Endothelial cell of umbilical vein (primary cell): ENCODE data around the gene SEC31A.

Source experiments
- EZH2 ChIP-seq: IDR thresholded peaks from 2 replicates; pipeline ENCODE4 v1.6.1; 2012; ENCODE audit warnings: borderline replicate concordance, low read depth, mild to moderate bottlenecking, moderate library complexity, low read length, inconsistent platforms; ENCODE audit not compliant: severe bottlenecking
- FOS ChIP-seq: IDR thresholded peaks from 2 replicates; pipeline ENCODE4 v1.6.1; 2011; ENCODE audit warnings: mild to moderate bottlenecking, low read length, moderate library complexity, borderline replicate concordance; ENCODE audit not compliant: insufficient read depth
- GATA2 ChIP-seq: IDR thresholded peaks from 2 replicates; pipeline ENCODE4 v1.7.0; 2011; ENCODE audit warnings: low read depth, mild to moderate bottlenecking, moderate library complexity, mixed read lengths, low read length; ENCODE audit not compliant: insufficient read length, insufficient read depth
- JUN ChIP-seq: IDR thresholded peaks from 2 replicates; pipeline ENCODE4 v1.6.1; 2011; ENCODE audit warnings: borderline replicate concordance, low read depth; ENCODE audit not compliant: insufficient read length, insufficient read depth
- MYC ChIP-seq: IDR thresholded peaks from one replicate; pipeline ENCODE4 v1.6.1; 2011; ENCODE audit warnings: mild to moderate bottlenecking, low read depth, low read length
- POLR2A ChIP-seq: IDR thresholded peaks from 2 replicates; pipeline ENCODE4 v1.6.1; 2012; ENCODE audit warnings: low read depth, mild to moderate bottlenecking, control low read depth, low read length
- POLR2AphosphoS5 ChIP-seq: IDR thresholded peaks from 2 replicates; pipeline ENCODE4 v1.6.1; 2012; ENCODE audit warnings: low read depth, mild to moderate bottlenecking, control low read depth, low read length, moderate library complexity; ENCODE audit not compliant: insufficient read depth
- TF ChIP-seq, protein P1 (sequence below), 2 donors: IDR thresholded peaks; 1 replicate in 1 of 2; 2 replicates in 1 of 2; pipeline ENCODE4 v1.5.1; 2011; ENCODE audit warnings: low read length in 2 of 2, mild to moderate bottlenecking in 2 of 2, moderate library complexity in 2 of 2, control low read depth in 1 of 2, inconsistent platforms in 1 of 2, low read depth in 1 of 2; ENCODE audit not compliant: insufficient read depth in 1 of 2; ENCODE audit errors: extremely low read depth in 1 of 2
- TF ChIP-seq, protein P2 (sequence below): IDR thresholded peaks from 2 replicates; pipeline ENCODE4 v1.6.1; 2011; ENCODE audit not compliant: insufficient read depth, insufficient read length

DNA sequence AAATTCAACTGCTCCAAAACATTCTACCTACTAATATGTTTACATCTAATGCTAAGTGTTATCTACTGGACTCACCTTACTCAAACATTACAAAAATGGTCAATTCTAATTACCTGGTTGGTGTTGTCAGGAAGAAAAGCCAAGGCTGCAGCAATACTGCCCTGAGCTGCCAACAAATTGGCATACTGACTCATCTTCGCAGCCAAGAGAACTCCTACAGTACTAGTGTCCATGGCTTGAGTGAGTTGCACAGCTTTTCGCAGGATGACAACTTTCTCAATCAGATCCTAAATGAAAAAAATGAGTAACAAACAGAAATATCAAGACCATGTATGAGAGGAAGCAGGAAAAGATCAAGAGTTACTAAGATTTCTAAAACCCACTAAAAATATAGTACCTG lies 39.6 kb downstream of the SEC31A start:
- TF ChIP-seq, protein P1, sequence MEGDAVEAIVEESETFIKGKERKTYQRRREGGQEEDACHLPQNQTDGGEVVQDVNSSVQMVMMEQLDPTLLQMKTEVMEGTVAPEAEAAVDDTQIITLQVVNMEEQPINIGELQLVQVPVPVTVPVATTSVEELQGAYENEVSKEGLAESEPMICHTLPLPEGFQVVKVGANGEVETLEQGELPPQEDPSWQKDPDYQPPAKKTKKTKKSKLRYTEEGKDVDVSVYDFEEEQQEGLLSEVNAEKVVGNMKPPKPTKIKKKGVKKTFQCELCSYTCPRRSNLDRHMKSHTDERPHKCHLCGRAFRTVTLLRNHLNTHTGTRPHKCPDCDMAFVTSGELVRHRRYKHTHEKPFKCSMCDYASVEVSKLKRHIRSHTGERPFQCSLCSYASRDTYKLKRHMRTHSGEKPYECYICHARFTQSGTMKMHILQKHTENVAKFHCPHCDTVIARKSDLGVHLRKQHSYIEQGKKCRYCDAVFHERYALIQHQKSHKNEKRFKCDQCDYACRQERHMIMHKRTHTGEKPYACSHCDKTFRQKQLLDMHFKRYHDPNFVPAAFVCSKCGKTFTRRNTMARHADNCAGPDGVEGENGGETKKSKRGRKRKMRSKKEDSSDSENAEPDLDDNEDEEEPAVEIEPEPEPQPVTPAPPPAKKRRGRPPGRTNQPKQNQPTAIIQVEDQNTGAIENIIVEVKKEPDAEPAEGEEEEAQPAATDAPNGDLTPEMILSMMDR (IDR thresholded peaks at IDR 0.05; ENCODE audit: extremely low read depth in 1 of 2, insufficient read depth in 1 of 2, low read depth in 1 of 2, low read length in 2 of 2), result no peak
- TF ChIP-seq POLR2A (no peak), POLR2AphosphoS5 (no peak), EZH2 (no peak), JUN (no peak), MYC (no peak), FOS (no peak), GATA2 (no peak)
- TF ChIP-seq, protein P2, sequence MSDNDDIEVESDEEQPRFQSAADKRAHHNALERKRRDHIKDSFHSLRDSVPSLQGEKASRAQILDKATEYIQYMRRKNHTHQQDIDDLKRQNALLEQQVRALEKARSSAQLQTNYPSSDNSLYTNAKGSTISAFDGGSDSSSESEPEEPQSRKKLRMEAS, result no peak
